Karpas-422 (cell line): ENCODE measurements around the gene MRAP. TPM values are rescaled to one million over a fixed set of nuclear protein-coding genes. Genes with fewer than 3 reads are reported as not detected.

ENCODE experiments used
- DNase-seq: peaks from one replicate; pipeline ENCODE4 v3.0.0-alpha.2; 2015
- H2AFZ ChIP-seq: fragments of 200-600 bp; sonication (generic); 2 replicates; pipeline ENCODE4 v1.6.1; 2014; ENCODE audit warnings: antibody characterized with exemption, low read length, mixed read lengths
- H3K27ac ChIP-seq: fragments of 200-600 bp; sonication (generic); 2 replicates; pipeline ENCODE4 v1.5.1; 2014; ENCODE audit warnings: mild to moderate bottlenecking, low read length, moderate library complexity
- H3K27me3 ChIP-seq: fragments of 200-600 bp; sonication (generic); 2 replicates; pipeline ENCODE4 v1.6.1; 2014; ENCODE audit warnings: low read length, mixed read lengths
- H3K36me3 ChIP-seq: fragments of 200-600 bp; sonication (generic); 2 replicates; pipeline ENCODE4 v1.6.1; 2014; ENCODE audit warnings: low read length, mixed read lengths; ENCODE audit not compliant: insufficient read depth
- H3K4me1 ChIP-seq: fragments of 200-600 bp; sonication (generic); 2 replicates; pipeline ENCODE4 v1.6.1; 2014; ENCODE audit warnings: mild to moderate bottlenecking, low read length, mixed read lengths
- H3K4me2 ChIP-seq: fragments of 200-600 bp; sonication (generic); 2 replicates; pipeline ENCODE4 v1.6.1; 2014; ENCODE audit warnings: low read length, low read depth, mild to moderate bottlenecking; ENCODE audit not compliant: poor library complexity, severe bottlenecking
- H3K4me3 ChIP-seq: fragments of 200-600 bp; sonication (generic); 2 replicates; pipeline ENCODE4 v1.5.1; 2014; ENCODE audit warnings: mild to moderate bottlenecking, antibody characterized with exemption, low read length, mixed read lengths
- H3K79me2 ChIP-seq: fragments of 200-600 bp; sonication (generic); 2 replicates; pipeline ENCODE4 v1.6.1; 2014; ENCODE audit warnings: mild to moderate bottlenecking, low read length, mixed read lengths
- H3K9ac ChIP-seq: fragments of 200-600 bp; sonication (generic); 2 replicates; pipeline ENCODE4 v1.6.0; 2014; ENCODE audit warnings: low read length
- H3K9me2 ChIP-seq: fragments of 200-600 bp; sonication (generic), shearing (Covaris generic); replicated peaks from 2 replicates; pipeline ENCODE4 v1.6.0; 2014; ENCODE audit warnings: mild to moderate bottlenecking, low read length, moderate library complexity; ENCODE audit not compliant: insufficient read depth
- H3K9me3 ChIP-seq: fragments of 300-700, 200-600 bp; sonication (generic); 2 replicates; pipeline ENCODE4 v1.6.1; 2014; ENCODE audit warnings: low read length, mixed read lengths
- H4K20me1 ChIP-seq: fragments of 200-600 bp; sonication (generic); 2 replicates; pipeline ENCODE4 v1.6.1; 2014; ENCODE audit warnings: mild to moderate bottlenecking, antibody characterized with exemption, low read length, low read depth; ENCODE audit not compliant: insufficient read depth
- total RNA-seq: library from RNA; depleted of rRNA; stranded (reverse); fragments of >200 nt; shearing (Covaris generic); gene quantifications from 2 replicates; pipeline ENCODE4 v1.2.3, GENCODE V29; 2014; ENCODE audit warnings: low replicate concordance

The MRAP gene
- total RNA-seq, 1 experiment from 2014 or later, result not detected

- Histone ChIP-seq H3K9me3 (no peaks in the 10 kb centered on the region), H3K9ac (no peak overlapping the region), H3K4me1 (peaks cover 4% of the 10 kb centered on the region; the same call in 1 of the 2 replicates), H3K36me3 (peaks cover 69% of the 10 kb centered on the region), H3K27me3 (no peaks in the 10 kb centered on the region), H3K9me2 (no peaks in the 10 kb centered on the region), H3K4me3 (no peak overlapping the region), H3K79me2 (peaks cover 5% of the 10 kb centered on the region; the same call in 1 of the 2 replicates), H2AFZ (no peak overlapping the region), H3K27ac (no peak overlapping the region), H4K20me1 (no peaks in the 10 kb centered on the region), H3K4me2 (no peak overlapping the region)
- DNase-seq, result no peak
Measured at GRCh38 chr21:32337206-32337605, 38.6 kb downstream of the MRAP start.

GRCh38 chr21:32338209-32338921 lies 39.7 kb downstream of the MRAP start:
- Histone ChIP-seq H3K27ac (no peak overlapping the region), H3K9me3 (no peaks in the 10 kb centered on the region), H3K79me2 (peaks cover 9% of the 10 kb centered on the region; the same call in 1 of the 2 replicates), H3K9me2 (no peaks in the 10 kb centered on the region), H3K4me3 (no peak overlapping the region), H3K27me3 (no peaks in the 10 kb centered on the region), H3K4me2 (no peak overlapping the region), H3K36me3 (peaks cover 62% of the 10 kb centered on the region), H3K9ac (no peak overlapping the region), H3K4me1 (no peaks in the 10 kb centered on the region), H2AFZ (no peak overlapping the region), H4K20me1 (no peaks in the 10 kb centered on the region)
- DNase-seq, result no peak

GRCh38 chr21:32340863-32341848 lies 42.5 kb downstream of the MRAP start:
- no peak overlapping the region for H2AFZ ChIP-seq
- no peak overlapping the region for H3K27ac ChIP-seq
- H3K36me3 ChIP-seq, result peaks cover 65% of the 10 kb centered on the region
- DNase-seq, result no peak
- peaks cover 27% of the 10 kb centered on the region for H3K79me2 ChIP-seq
- H3K9me2 ChIP-seq, result no peaks in the 10 kb centered on the region
- no peak overlapping the region for H3K4me2 ChIP-seq
- H4K20me1 ChIP-seq, result no peaks in the 10 kb centered on the region
- peaks cover under 1% of the 10 kb centered on the region; the same call in 1 of the 2 replicates for H3K4me1 ChIP-seq
- no peak overlapping the region for H3K9ac ChIP-seq
- no peaks in the 10 kb centered on the region for H3K27me3 ChIP-seq
- H3K4me3 ChIP-seq, result no peak overlapping the region
- H3K9me3 ChIP-seq, result peaks cover 16% of the 10 kb centered on the region

GRCh38 chr21:32346951-32347350 lies 48.3 kb downstream of the MRAP start:
- H4K20me1 ChIP-seq, result no peaks in the 10 kb centered on the region
- H3K9ac ChIP-seq, result no peak overlapping the region
- H3K4me2 ChIP-seq, result no peak overlapping the region
- no peaks in the 10 kb centered on the region for H3K27me3 ChIP-seq
- H3K79me2 ChIP-seq, result peaks cover 29% of the 10 kb centered on the region
- no peak overlapping the region for H3K4me3 ChIP-seq
- no peak overlapping the region for H2AFZ ChIP-seq
- H3K36me3 ChIP-seq, result peaks cover 89% of the 10 kb centered on the region
- peaks cover 16% of the 10 kb centered on the region for H3K9me3 ChIP-seq
- DNase-seq, result no peak
- peaks cover 5% of the 10 kb centered on the region for H3K4me1 ChIP-seq
- H3K27ac ChIP-seq, result no peak overlapping the region
- H3K9me2 ChIP-seq, result no peaks in the 10 kb centered on the region

- Histone ChIP-seq H3K9me2 (no peaks in the 10 kb centered on the region), H4K20me1 (no peaks in the 10 kb centered on the region), H3K36me3 (peaks cover 88% of the 10 kb centered on the region), H3K27ac (no peak overlapping the region), H3K4me2 (no peak overlapping the region), H3K4me3 (no peak overlapping the region), H3K4me1 (peaks cover 5% of the 10 kb centered on the region), H3K27me3 (no peaks in the 10 kb centered on the region), H3K9me3 (peaks cover 16% of the 10 kb centered on the region), H2AFZ (no peak overlapping the region), H3K9ac (no peak overlapping the region), H3K79me2 (peaks cover 29% of the 10 kb centered on the region)
- DNase-seq, result no peak
Measured at GRCh38 chr21:32347351-32347750, 48.7 kb downstream of the MRAP start.

GRCh38 chr21:32347977-32348376 lies 49.3 kb downstream of the MRAP start:
- peaks cover 16% of the 10 kb centered on the region for H3K9me3 ChIP-seq
- H3K9ac ChIP-seq, result no peak overlapping the region
- no peaks in the 10 kb centered on the region for H3K9me2 ChIP-seq
- peaks cover 25% of the 10 kb centered on the region for H3K79me2 ChIP-seq
- H3K27ac ChIP-seq, result no peak overlapping the region
- DNase-seq, result no peak
- H3K27me3 ChIP-seq, result no peaks in the 10 kb centered on the region
- H2AFZ ChIP-seq, result no peak overlapping the region
- peaks cover 87% of the 10 kb centered on the region for H3K36me3 ChIP-seq
- no peak overlapping the region for H3K4me2 ChIP-seq
- H4K20me1 ChIP-seq, result no peaks in the 10 kb centered on the region
- H3K4me1 ChIP-seq, result peaks cover 5% of the 10 kb centered on the region
- H3K4me3 ChIP-seq, result no peak overlapping the region

- Histone ChIP-seq H3K4me3 (no peak overlapping the region), H3K79me2 (peaks cover 22% of the 10 kb centered on the region), H3K9ac (no peak overlapping the region), H3K9me2 (no peaks in the 10 kb centered on the region), H3K4me1 (peaks cover 5% of the 10 kb centered on the region), H3K27ac (no peak overlapping the region), H4K20me1 (no peaks in the 10 kb centered on the region), H3K4me2 (no peak overlapping the region), H3K36me3 (peaks cover 88% of the 10 kb centered on the region), H3K27me3 (no peaks in the 10 kb centered on the region), H3K9me3 (peaks cover 16% of the 10 kb centered on the region), H2AFZ (no peak overlapping the region)
- no peak for DNase-seq
Measured at GRCh38 chr21:32348604-32349332, 50.1 kb downstream of the MRAP start.
